ENCODE measurements around the gene MAPT. TPM values are rescaled to one million over a fixed set of nuclear protein-coding genes. Genes with fewer than 3 reads are reported as not detected.

Gene MAPT
- total RNA-seq, 1 donor from 2014 or later: 3.5 TPM

- no peaks in the 10 kb centered on the region for H3K9me3 Mint-ChIP-seq
- DNase-seq (ENCODE audit: extremely low spot score, unreplicated experiment): no peak
- H3K4me3 Mint-ChIP-seq: no peak overlapping the region
- H3K36me3 Mint-ChIP-seq: peaks cover 35% of the 10 kb centered on the region
- peaks cover 11% of the 10 kb centered on the region for H3K4me1 Mint-ChIP-seq (ENCODE audit: unreplicated experiment)
- TF ChIP-seq CTCF (conservative IDR thresholded peaks at IDR 0.05): no peak
- H3K27me3 Mint-ChIP-seq: no peaks in the 10 kb centered on the region
- no peak overlapping the region for H3K27ac Mint-ChIP-seq
Observed at GRCh38 chr17:46053911-46054534, 159.7 kb downstream of the MAPT start.

GRCh38 chr17:46056800-46057304 is 162.5 kb downstream of the MAPT start:
- Mint-ChIP-seq H3K27me3 (no peaks in the 10 kb centered on the region), H3K27ac (no peak overlapping the region), H3K4me3 (no peak overlapping the region), H3K4me1 (ENCODE audit: unreplicated experiment) (peaks cover 8% of the 10 kb centered on the region), H3K9me3 (no peaks in the 10 kb centered on the region), H3K36me3 (peaks cover 29% of the 10 kb centered on the region)
- TF ChIP-seq CTCF (conservative IDR thresholded peaks at IDR 0.05): no peak
- DNase-seq (ENCODE audit: extremely low spot score, unreplicated experiment): no peak

GRCh38 chr17:46057366-46057765 is 163.0 kb downstream of the MAPT start:
- peaks cover 5% of the 10 kb centered on the region for H3K4me1 Mint-ChIP-seq (ENCODE audit: unreplicated experiment)
- H3K4me3 Mint-ChIP-seq: no peak overlapping the region
- H3K27me3 Mint-ChIP-seq: no peaks in the 10 kb centered on the region
- TF ChIP-seq CTCF (conservative IDR thresholded peaks at IDR 0.05): no peak
- no peak overlapping the region for H3K27ac Mint-ChIP-seq
- DNase-seq (ENCODE audit: extremely low spot score, unreplicated experiment): no peak
- no peaks in the 10 kb centered on the region for H3K9me3 Mint-ChIP-seq
- peaks cover 25% of the 10 kb centered on the region for H3K36me3 Mint-ChIP-seq

- peaks cover 26% of the 10 kb centered on the region for H3K36me3 Mint-ChIP-seq
Observed at GRCh38 chr17:46059486-46059885, 165.1 kb downstream of the MAPT start.

GRCh38 chr17:46060461-46060860 is 166.1 kb downstream of the MAPT start:
- H3K27ac Mint-ChIP-seq: no peak overlapping the region
- peaks cover 30% of the 10 kb centered on the region for H3K36me3 Mint-ChIP-seq
- no peak overlapping the region for H3K4me3 Mint-ChIP-seq
- no peaks in the 10 kb centered on the region for H3K9me3 Mint-ChIP-seq
- H3K27me3 Mint-ChIP-seq: no peaks in the 10 kb centered on the region
- peaks cover 5% of the 10 kb centered on the region for H3K4me1 Mint-ChIP-seq (ENCODE audit: unreplicated experiment)
- DNase-seq (ENCODE audit: extremely low spot score, unreplicated experiment): no peak
- no peak for TF ChIP-seq CTCF (conservative IDR thresholded peaks at IDR 0.05)

More at GRCh38 chr17:46059486-46059885, 165.1 kb downstream of the MAPT start:
- peaks cover 5% of the 10 kb centered on the region for H3K4me1 Mint-ChIP-seq (ENCODE audit: unreplicated experiment)
- H3K27me3 Mint-ChIP-seq: no peaks in the 10 kb centered on the region
- H3K4me3 Mint-ChIP-seq: no peak overlapping the region
- no peaks in the 10 kb centered on the region for H3K9me3 Mint-ChIP-seq
- no peak overlapping the region for H3K27ac Mint-ChIP-seq
- no peak for DNase-seq (ENCODE audit: extremely low spot score, unreplicated experiment)
- TF ChIP-seq CTCF (conservative IDR thresholded peaks at IDR 0.05): no peak
